Measurements from ENCODE around the gene TANC1. TPM values are rescaled to one million over a fixed set of nuclear protein-coding genes. Genes with fewer than 3 reads are reported as not detected.
A peak's percentile ranks its signal among the peaks of the same experiment; 100 is the strongest.

Gene TANC1
- total RNA-seq, 5 donors from 2014 or later (not counting 1 experiment from before 2014, with no cell fraction given): 0.26 to 0.61 (median 0.50) TPM

- H3K27me3 Mint-ChIP-seq: peaks cover 0 to 4% of the 10 kb centered on the region in 2 donors
These were observed 185.5 kb downstream of the TANC1 start for GRCh38 chr2:159153951-159154350.

GRCh38 chr2:159154366-159154765, 185.9 kb downstream of the TANC1 start:
- Mint-ChIP-seq H3K27me3 (peaks cover 0 to 4% of the 10 kb centered on the region in 2 donors), H3K9me3 (no peaks in the 10 kb centered on the region), H3K27ac (no peak overlapping the region), H3K4me3 (no peak overlapping the region), H3K36me3 (no peaks in the 10 kb centered on the region), H3K4me1 (peaks cover 16 to 44% (median 24%) of the 10 kb centered on the region in 3 donors)
- no peaks in the 10 kb centered on the region for H3K36me3 ChIP-seq (ENCODE audit: control insufficient read depth in 2 of 2, extremely low read depth in 1 of 2, insufficient read depth in 1 of 2, low read length in 1 of 2)
- peaks cover 16 to 24% of the 10 kb centered on the region in 2 experiments for H3K4me1 ChIP-seq (ENCODE audit: control insufficient read depth in 1 of 2, extremely low read depth in 1 of 2, insufficient read depth in 2 of 2, low read length in 2 of 2)
- DNase-seq (no peak), ATAC-seq (replicated peaks in 1 of 4) (no peak)
- WGBS (ENCODE audit: insufficient coverage): no CpG with 5 or more reads among the region's 1 CpG
- H3K4me3 ChIP-seq (ENCODE audit: control insufficient read depth in 1 of 2, extremely low read depth in 1 of 2, low read length in 1 of 2): no peak overlapping the region
- peaks cover 0 to 7% of the 10 kb centered on the region in 2 experiments for H3K27me3 ChIP-seq (replicated peaks in 1 of 2; ENCODE audit: control insufficient read depth in 2 of 2, extremely low read depth in 1 of 2, insufficient read depth in 2 of 2, low read length in 1 of 2)
- H3K9me3 ChIP-seq: no peaks in the 10 kb centered on the region
- ChIA-PET CTCF (no interaction called here), POLR2A (no interaction called here)
- H3K27ac ChIP-seq (ENCODE audit: low read length): no peak overlapping the region

More at GRCh38 chr2:159153951-159154350, 185.5 kb downstream of the TANC1 start:
- peaks cover 0 to 7% of the 10 kb centered on the region in 2 experiments for H3K27me3 ChIP-seq (replicated peaks in 1 of 2; ENCODE audit: control insufficient read depth in 2 of 2, extremely low read depth in 1 of 2, insufficient read depth in 2 of 2, low read length in 1 of 2)
- Mint-ChIP-seq H3K36me3 (no peaks in the 10 kb centered on the region), H3K27ac (no peak overlapping the region), H3K9me3 (no peaks in the 10 kb centered on the region), H3K4me3 (peak overlapping the region in 1 of 3 donors; percentile 62), H3K4me1 (peaks cover 16 to 44% (median 24%) of the 10 kb centered on the region in 3 donors)
- WGBS (ENCODE audit: insufficient coverage): 83% methylated on average over 1 of the region's 2 CpGs
- no peaks in the 10 kb centered on the region for H3K9me3 ChIP-seq
- ATAC-seq (replicated peaks in 1 of 4) (no peak), DNase-seq (no peak)
- no peaks in the 10 kb centered on the region for H3K36me3 ChIP-seq (ENCODE audit: control insufficient read depth in 2 of 2, extremely low read depth in 1 of 2, insufficient read depth in 1 of 2, low read length in 1 of 2)
- H3K27ac ChIP-seq (ENCODE audit: low read length): no peak overlapping the region
- H3K4me3 ChIP-seq (ENCODE audit: control insufficient read depth in 1 of 2, extremely low read depth in 1 of 2, low read length in 1 of 2): no peak overlapping the region
- ChIA-PET CTCF (no interaction called here), POLR2A (no interaction called here)
- H3K4me1 ChIP-seq (ENCODE audit: control insufficient read depth in 1 of 2, extremely low read depth in 1 of 2, insufficient read depth in 2 of 2, low read length in 2 of 2): peaks cover 16 to 24% of the 10 kb centered on the region in 2 experiments

GRCh38 chr2:159155320-159155719, 186.9 kb downstream of the TANC1 start:
- WGBS (ENCODE audit: insufficient coverage): 95% methylated on average over 6 of the region's 6 CpGs
- Histone ChIP-seq H3K27ac (ENCODE audit: low read length) (no peak overlapping the region), H3K9me3 (no peaks in the 10 kb centered on the region), H3K27me3 (replicated peaks in 1 of 2; ENCODE audit: control insufficient read depth in 2 of 2, extremely low read depth in 1 of 2, insufficient read depth in 2 of 2, low read length in 1 of 2) (peaks cover 0 to 7% of the 10 kb centered on the region in 2 experiments), H3K4me1 (ENCODE audit: control insufficient read depth in 1 of 2, extremely low read depth in 1 of 2, insufficient read depth in 2 of 2, low read length in 2 of 2) (peaks cover 9 to 18% of the 10 kb centered on the region in 2 experiments), H3K4me3 (ENCODE audit: control insufficient read depth in 1 of 2, extremely low read depth in 1 of 2, low read length in 1 of 2) (no peak overlapping the region), H3K36me3 (ENCODE audit: control insufficient read depth in 2 of 2, extremely low read depth in 1 of 2, insufficient read depth in 1 of 2, low read length in 1 of 2) (no peaks in the 10 kb centered on the region)
- H3K27ac Mint-ChIP-seq: no peak overlapping the region
- ChIA-PET CTCF (interaction anchor here in 1 of 2 donors (0.6 kb wide), 1 partner anchor 66 kb away, joined by 3 read pairs; no protein-coding TSS in a partner anchor), POLR2A (no interaction called here)
- no peaks in the 10 kb centered on the region for H3K36me3 Mint-ChIP-seq
- DNase-seq (no peak), ATAC-seq (replicated peaks in 1 of 4) (no peak)
- peaks cover 0 to 4% of the 10 kb centered on the region in 2 donors for H3K27me3 Mint-ChIP-seq
- H3K4me3 Mint-ChIP-seq: no peak overlapping the region
- H3K9me3 Mint-ChIP-seq: no peaks in the 10 kb centered on the region
- H3K4me1 Mint-ChIP-seq: peaks cover 16 to 44% (median 24%) of the 10 kb centered on the region in 3 donors

- H3K27ac ChIP-seq (ENCODE audit: low read length): no peak overlapping the region
- WGBS (ENCODE audit: insufficient coverage): no CpG with 5 or more reads among the region's 1 CpG
- POLR2A ChIA-PET: no interaction called here
- peaks cover 9 to 14% of the 10 kb centered on the region in 2 experiments for H3K4me1 ChIP-seq (ENCODE audit: control insufficient read depth in 1 of 2, extremely low read depth in 1 of 2, insufficient read depth in 2 of 2, low read length in 2 of 2)
- DNase-seq (no peak), ATAC-seq (replicated peaks in 1 of 4) (no peak)
- H3K9me3 ChIP-seq: no peaks in the 10 kb centered on the region
- Mint-ChIP-seq H3K4me3 (no peak overlapping the region), H3K27me3 (peaks cover 0 to 4% of the 10 kb centered on the region in 2 donors), H3K36me3 (no peaks in the 10 kb centered on the region), H3K4me1 (peaks cover 20 to 49% (median 24%) of the 10 kb centered on the region in 3 donors), H3K9me3 (no peaks in the 10 kb centered on the region), H3K27ac (no peak overlapping the region)
- H3K36me3 ChIP-seq (ENCODE audit: control insufficient read depth in 2 of 2, extremely low read depth in 1 of 2, insufficient read depth in 1 of 2, low read length in 1 of 2): no peaks in the 10 kb centered on the region
- peaks cover 0 to 7% of the 10 kb centered on the region in 2 experiments for H3K27me3 ChIP-seq (replicated peaks in 1 of 2; ENCODE audit: control insufficient read depth in 2 of 2, extremely low read depth in 1 of 2, insufficient read depth in 2 of 2, low read length in 1 of 2)
- CTCF ChIA-PET: interaction anchor here in 1 of 2 donors (0.6 kb wide), 1 partner anchor 65 kb away, joined by 3 read pairs; no protein-coding TSS in a partner anchor
- H3K4me3 ChIP-seq (ENCODE audit: control insufficient read depth in 1 of 2, extremely low read depth in 1 of 2, low read length in 1 of 2): no peak overlapping the region
These were observed 187.4 kb downstream of the TANC1 start for GRCh38 chr2:159155791-159156190.

- no peaks in the 10 kb centered on the region for H3K9me3 Mint-ChIP-seq
- H3K36me3 ChIP-seq (ENCODE audit: control insufficient read depth in 2 of 2, extremely low read depth in 1 of 2, insufficient read depth in 1 of 2, low read length in 1 of 2): no peaks in the 10 kb centered on the region
- ChIA-PET CTCF (no interaction called here), POLR2A (no interaction called here)
- DNase-seq (no peak), ATAC-seq (replicated peaks in 1 of 4) (no peak)
- H3K9me3 ChIP-seq: no peaks in the 10 kb centered on the region
- peaks cover 0 to 7% of the 10 kb centered on the region in 2 experiments for H3K27me3 ChIP-seq (replicated peaks in 1 of 2; ENCODE audit: control insufficient read depth in 2 of 2, extremely low read depth in 1 of 2, insufficient read depth in 2 of 2, low read length in 1 of 2)
- H3K36me3 Mint-ChIP-seq: no peaks in the 10 kb centered on the region
- no peak overlapping the region for H3K27ac ChIP-seq (ENCODE audit: low read length)
- no peak overlapping the region for H3K27ac Mint-ChIP-seq
- H3K4me3 Mint-ChIP-seq: no peak overlapping the region
- H3K4me1 Mint-ChIP-seq: peaks cover 27 to 57% (median 29%) of the 10 kb centered on the region in 3 donors
- peaks cover 12 to 14% of the 10 kb centered on the region in 2 experiments for H3K4me1 ChIP-seq (ENCODE audit: control insufficient read depth in 1 of 2, extremely low read depth in 1 of 2, insufficient read depth in 2 of 2, low read length in 2 of 2)
- H3K4me3 ChIP-seq (ENCODE audit: control insufficient read depth in 1 of 2, extremely low read depth in 1 of 2, low read length in 1 of 2): no peak overlapping the region
- 91% methylated on average over 7 of the region's 8 CpGs for WGBS (ENCODE audit: insufficient coverage)
- H3K27me3 Mint-ChIP-seq: peaks cover 0 to 4% of the 10 kb centered on the region in 2 donors
These were observed 188.4 kb downstream of the TANC1 start for GRCh38 chr2:159156834-159157233.

GRCh38 chr2:159157361-159158209, 189.1 kb downstream of the TANC1 start:
- H3K27me3 ChIP-seq (replicated peaks in 1 of 2; ENCODE audit: control insufficient read depth in 2 of 2, extremely low read depth in 1 of 2, insufficient read depth in 2 of 2, low read length in 1 of 2): peaks cover 0 to 7% of the 10 kb centered on the region in 2 experiments
- no peaks in the 10 kb centered on the region for H3K36me3 ChIP-seq (ENCODE audit: control insufficient read depth in 2 of 2, extremely low read depth in 1 of 2, insufficient read depth in 1 of 2, low read length in 1 of 2)
- no peak overlapping the region for H3K4me3 ChIP-seq (ENCODE audit: control insufficient read depth in 1 of 2, extremely low read depth in 1 of 2, low read length in 1 of 2)
- POLR2A ChIA-PET: no interaction called here
- Mint-ChIP-seq H3K36me3 (no peaks in the 10 kb centered on the region), H3K4me1 (peaks cover 25 to 51% (median 29%) of the 10 kb centered on the region in 3 donors), H3K4me3 (no peak overlapping the region), H3K27ac (no peak overlapping the region), H3K27me3 (peaks cover 0 to 4% of the 10 kb centered on the region in 2 donors), H3K9me3 (no peaks in the 10 kb centered on the region)
- 73% methylated on average over 7 of the region's 12 CpGs for WGBS (ENCODE audit: insufficient coverage)
- no peak for DNase-seq
- H3K9me3 ChIP-seq: no peaks in the 10 kb centered on the region
- peak in 2 of 4 experiments; percentile 38 to 59 for ATAC-seq (replicated peaks in 1 of 4)
- CTCF ChIA-PET: no interaction called here
- H3K27ac ChIP-seq (ENCODE audit: low read length): no peak overlapping the region
- peaks cover 12 to 14% of the 10 kb centered on the region in 2 experiments for H3K4me1 ChIP-seq (ENCODE audit: control insufficient read depth in 1 of 2, extremely low read depth in 1 of 2, insufficient read depth in 2 of 2, low read length in 2 of 2)

Data from T-cell (primary cell).